Measurements from ENCODE around the gene SSTR1. TPM values are rescaled to one million over a fixed set of nuclear protein-coding genes. Genes with fewer than 3 reads are reported as not detected.

SSTR1 gene
- total RNA-seq, 1 experiment from 2014 or later = not detected

DNA sequence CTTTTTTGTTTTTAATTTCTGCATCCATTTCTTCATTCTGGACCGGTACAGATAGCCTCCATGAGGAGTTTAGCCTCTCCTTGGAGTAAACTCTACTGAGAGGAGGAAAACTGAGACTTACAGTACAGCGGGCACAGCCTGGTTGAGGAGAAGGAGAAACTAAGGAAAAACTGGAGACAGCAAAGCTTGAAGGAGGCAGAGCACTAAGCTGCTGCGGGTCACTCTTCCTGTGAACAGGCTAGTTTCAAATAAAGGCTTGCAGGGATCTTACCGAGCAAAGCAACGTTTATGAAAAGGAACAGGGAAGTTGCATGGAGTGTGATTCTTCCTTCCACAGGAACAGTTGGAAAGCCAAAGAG is 348 bp upstream of the SSTR1 start:
- Histone ChIP-seq H3K36me3 (no peaks in the 10 kb centered on the region), H3K4me3 (no peak overlapping the region), H3K9me3 (replicated peaks) (no peaks in the 10 kb centered on the region), H3K27me3 (replicated peaks) (no peaks in the 10 kb centered on the region), H3K27ac (no peak overlapping the region), H3K4me1 (replicated peaks) (no peaks in the 10 kb centered on the region)
- DNase-seq (ENCODE audit: low read depth in 1 of 2, low spot score in 2 of 2) = no peak

DNA sequence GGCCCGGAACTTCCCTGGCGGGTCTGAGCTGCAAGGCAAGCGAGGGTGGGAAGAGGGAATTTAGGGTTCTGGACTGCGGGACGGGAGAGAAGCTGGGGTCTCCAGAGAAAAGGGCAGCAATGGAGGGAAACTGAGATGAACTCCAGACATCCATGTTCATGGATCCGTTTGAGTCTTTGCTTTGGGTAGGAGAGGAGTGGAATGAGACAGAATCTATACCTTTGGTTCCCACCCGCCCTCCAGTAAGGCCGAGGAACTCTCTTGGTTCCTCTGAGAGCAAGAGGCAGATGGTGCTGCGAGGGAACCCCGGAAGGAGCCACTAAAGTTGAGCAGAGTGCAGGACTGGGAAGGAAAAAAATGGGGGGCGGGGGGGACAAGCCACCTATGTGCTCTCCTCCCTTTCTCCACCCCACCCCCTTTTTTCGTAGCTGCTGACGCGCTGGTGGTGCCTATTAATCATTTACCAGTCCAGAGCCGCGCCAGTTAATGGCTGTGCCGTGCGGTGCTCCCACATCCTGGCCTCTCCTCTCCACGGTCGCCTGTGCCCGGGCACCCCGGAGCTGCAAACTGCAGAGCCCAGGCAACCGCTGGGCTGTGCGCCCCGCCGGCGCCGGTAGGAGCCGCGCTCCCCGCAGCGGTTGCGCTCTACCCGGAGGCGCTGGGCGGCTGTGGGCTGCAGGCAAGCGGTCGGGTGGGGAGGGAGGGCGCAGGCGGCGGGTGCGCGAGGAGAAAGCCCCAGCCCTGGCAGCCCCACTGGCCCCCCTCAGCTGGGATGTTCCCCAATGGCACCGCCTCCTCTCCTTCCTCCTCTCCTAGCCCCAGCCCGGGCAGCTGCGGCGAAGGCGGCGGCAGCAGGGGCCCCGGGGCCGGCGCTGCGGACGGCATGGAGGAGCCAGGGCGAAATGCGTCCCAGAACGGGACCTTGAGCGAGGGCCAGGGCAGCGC is 1.2 kb downstream of the SSTR1 start:
- no peak overlapping the region for H3K4me3 ChIP-seq
- H3K36me3 ChIP-seq = no peaks in the 10 kb centered on the region
- H3K27me3 ChIP-seq (replicated peaks) = no peaks in the 10 kb centered on the region
- no peak overlapping the region for H3K27ac ChIP-seq
- no peaks in the 10 kb centered on the region for H3K4me1 ChIP-seq (replicated peaks)
- no peak for DNase-seq (ENCODE audit: low read depth in 1 of 2, low spot score in 2 of 2)
- no peaks in the 10 kb centered on the region for H3K9me3 ChIP-seq (replicated peaks)

DNA sequence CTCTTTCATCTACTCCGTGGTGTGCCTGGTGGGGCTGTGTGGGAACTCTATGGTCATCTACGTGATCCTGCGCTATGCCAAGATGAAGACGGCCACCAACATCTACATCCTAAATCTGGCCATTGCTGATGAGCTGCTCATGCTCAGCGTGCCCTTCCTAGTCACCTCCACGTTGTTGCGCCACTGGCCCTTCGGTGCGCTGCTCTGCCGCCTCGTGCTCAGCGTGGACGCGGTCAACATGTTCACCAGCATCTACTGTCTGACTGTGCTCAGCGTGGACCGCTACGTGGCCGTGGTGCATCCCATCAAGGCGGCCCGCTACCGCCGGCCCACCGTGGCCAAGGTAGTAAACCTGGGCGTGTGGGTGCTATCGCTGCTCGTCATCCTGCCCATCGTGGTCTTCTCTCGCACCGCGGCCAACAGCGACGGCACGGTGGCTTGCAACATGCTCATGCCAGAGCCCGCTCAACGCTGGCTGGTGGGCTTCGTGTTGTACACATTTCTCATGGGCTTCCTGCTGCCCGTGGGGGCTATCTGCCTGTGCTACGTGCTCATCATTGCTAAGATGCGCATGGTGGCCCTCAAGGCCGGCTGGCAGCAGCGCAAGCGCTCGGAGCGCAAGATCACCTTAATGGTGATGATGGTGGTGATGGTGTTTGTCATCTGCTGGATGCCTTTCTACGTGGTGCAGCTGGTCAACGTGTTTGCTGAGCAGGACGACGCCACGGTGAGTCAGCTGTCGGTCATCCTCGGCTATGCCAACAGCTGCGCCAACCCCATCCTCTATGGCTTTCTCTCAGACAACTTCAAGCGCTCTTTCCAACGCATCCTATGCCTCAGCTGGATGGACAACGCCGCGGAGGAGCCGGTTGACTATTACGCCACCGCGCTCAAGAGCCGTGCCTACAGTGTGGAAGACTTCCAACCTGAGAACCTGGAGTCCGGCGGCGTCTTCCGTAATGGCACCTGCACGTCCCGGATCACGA is 2.2 kb downstream of the SSTR1 start:
- H3K27ac ChIP-seq = no peak overlapping the region
- DNase-seq (ENCODE audit: low read depth in 1 of 2, low spot score in 2 of 2) = no peak
- H3K27me3 ChIP-seq (replicated peaks) = no peaks in the 10 kb centered on the region
- no peaks in the 10 kb centered on the region for H3K4me1 ChIP-seq (replicated peaks)
- H3K36me3 ChIP-seq = no peaks in the 10 kb centered on the region
- H3K4me3 ChIP-seq = no peak overlapping the region
- H3K9me3 ChIP-seq (replicated peaks) = no peaks in the 10 kb centered on the region

DNA sequence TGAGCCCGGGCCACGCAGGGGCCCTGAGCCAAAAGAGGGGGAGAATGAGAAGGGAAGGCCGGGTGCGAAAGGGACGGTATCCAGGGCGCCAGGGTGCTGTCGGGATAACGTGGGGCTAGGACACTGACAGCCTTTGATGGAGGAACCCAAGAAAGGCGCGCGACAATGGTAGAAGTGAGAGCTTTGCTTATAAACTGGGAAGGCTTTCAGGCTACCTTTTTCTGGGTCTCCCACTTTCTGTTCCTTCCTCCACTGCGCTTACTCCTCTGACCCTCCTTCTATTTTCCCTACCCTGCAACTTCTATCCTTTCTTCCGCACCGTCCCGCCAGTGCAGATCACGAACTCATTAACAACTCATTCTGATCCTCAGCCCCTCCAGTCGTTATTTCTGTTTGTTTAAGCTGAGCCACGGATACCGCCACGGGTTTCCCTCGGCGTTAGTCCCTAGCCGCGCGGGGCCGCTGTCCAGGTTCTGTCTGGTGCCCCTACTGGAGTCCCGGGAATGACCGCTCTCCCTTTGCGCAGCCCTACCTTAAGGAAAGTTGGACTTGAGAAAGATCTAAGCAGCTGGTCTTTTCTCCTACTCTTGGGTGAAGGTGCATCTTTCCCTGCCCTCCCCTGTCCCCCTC is 3.0 kb downstream of the SSTR1 start:
- DNase-seq (ENCODE audit: low read depth in 1 of 2, low spot score in 2 of 2) = no peak
- H3K27ac ChIP-seq = no peak overlapping the region
- no peaks in the 10 kb centered on the region for H3K36me3 ChIP-seq
- H3K9me3 ChIP-seq (replicated peaks) = no peaks in the 10 kb centered on the region
- H3K4me3 ChIP-seq = no peak overlapping the region
- no peaks in the 10 kb centered on the region for H3K27me3 ChIP-seq (replicated peaks)
- H3K4me1 ChIP-seq (replicated peaks) = no peaks in the 10 kb centered on the region

DNA sequence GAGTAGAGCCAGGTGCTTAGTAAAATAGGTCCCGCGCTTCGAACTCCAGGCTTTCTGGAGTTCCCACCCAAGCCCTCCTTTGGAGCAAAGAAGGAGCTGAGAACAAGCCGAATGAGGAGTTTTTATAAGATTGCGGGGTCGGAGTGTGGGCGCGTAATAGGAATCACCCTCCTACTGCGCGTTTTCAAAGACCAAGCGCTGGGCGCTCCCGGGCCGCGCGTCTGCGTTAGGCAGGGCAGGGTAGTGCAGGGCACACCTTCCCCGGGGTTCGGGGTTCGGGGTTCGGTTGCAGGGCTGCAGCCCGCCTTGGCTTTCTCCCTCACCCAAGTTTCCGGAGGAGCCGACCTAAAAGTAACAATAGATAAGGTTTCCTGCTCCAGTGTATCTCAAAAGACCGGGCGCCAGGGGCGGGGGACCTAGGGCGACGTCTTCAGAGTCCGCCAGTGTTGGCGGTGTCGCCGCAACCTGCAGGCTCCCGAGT is 3.6 kb downstream of the SSTR1 start:
- H3K4me3 ChIP-seq = no peak overlapping the region
- no peaks in the 10 kb centered on the region for H3K9me3 ChIP-seq (replicated peaks)
- H3K4me1 ChIP-seq (replicated peaks) = no peaks in the 10 kb centered on the region
- H3K27me3 ChIP-seq (replicated peaks) = no peaks in the 10 kb centered on the region
- H3K36me3 ChIP-seq = no peaks in the 10 kb centered on the region
- DNase-seq (ENCODE audit: low read depth in 1 of 2, low spot score in 2 of 2) = no peak
- no peak overlapping the region for H3K27ac ChIP-seq

DNA sequence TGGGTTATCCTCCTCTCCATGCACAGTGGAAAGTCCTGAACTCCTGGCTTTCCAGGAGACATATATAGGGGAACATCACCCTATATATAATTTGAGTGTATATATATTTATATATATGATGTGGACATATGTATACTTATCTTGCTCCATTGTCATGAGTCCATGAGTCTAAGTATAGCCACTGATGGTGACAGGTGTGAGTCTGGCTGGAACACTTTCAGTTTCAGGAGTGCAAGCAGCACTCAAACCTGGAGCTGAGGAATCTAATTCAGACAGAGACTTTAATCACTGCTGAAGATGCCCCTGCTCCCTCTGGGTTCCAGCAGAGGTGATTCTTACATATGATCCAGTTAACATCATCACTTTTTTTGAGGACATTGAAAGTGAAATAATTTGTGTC is 4.4 kb downstream of the SSTR1 start:
- Histone ChIP-seq H3K4me1 (replicated peaks) (no peaks in the 10 kb centered on the region), H3K36me3 (no peaks in the 10 kb centered on the region), H3K9me3 (replicated peaks) (no peaks in the 10 kb centered on the region), H3K4me3 (no peak overlapping the region), H3K27ac (no peak overlapping the region), H3K27me3 (replicated peaks) (no peaks in the 10 kb centered on the region)
- DNase-seq (ENCODE audit: low read depth in 1 of 2, low spot score in 2 of 2) = no peak

GRCh38 chr14:38213001-38213400 is 5.3 kb downstream of the SSTR1 start:
- no peak for DNase-seq (ENCODE audit: low read depth in 1 of 2, low spot score in 2 of 2)
- Histone ChIP-seq H3K9me3 (replicated peaks) (no peaks in the 10 kb centered on the region), H3K27me3 (replicated peaks) (no peaks in the 10 kb centered on the region), H3K4me3 (no peak overlapping the region), H3K27ac (no peak overlapping the region), H3K4me1 (replicated peaks) (no peaks in the 10 kb centered on the region), H3K36me3 (no peaks in the 10 kb centered on the region)

DNA sequence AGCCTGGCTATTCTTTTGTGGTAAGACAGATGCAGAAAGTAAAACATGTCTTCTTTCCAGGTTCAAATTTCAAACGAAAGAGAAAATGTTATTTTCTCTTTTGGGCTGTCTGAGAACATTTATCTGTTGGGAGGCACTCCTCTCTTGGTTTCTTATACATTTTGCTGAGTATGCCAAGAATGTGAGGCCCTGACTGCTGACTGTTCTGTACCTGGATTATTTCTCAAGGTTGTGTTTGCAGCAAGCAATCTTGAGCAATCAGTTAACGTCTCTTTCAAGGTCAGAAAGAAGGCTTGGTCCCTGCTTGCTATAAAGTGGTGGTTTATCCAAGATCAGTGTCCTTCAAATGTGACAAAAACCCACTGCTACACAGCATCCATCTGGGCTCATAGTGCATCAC is 9.8 kb downstream of the SSTR1 start:
- H3K4me3 ChIP-seq = no peak overlapping the region
- DNase-seq (ENCODE audit: low read depth in 1 of 2, low spot score in 2 of 2) = no peak
- no peaks in the 10 kb centered on the region for H3K27me3 ChIP-seq (replicated peaks)
- H3K36me3 ChIP-seq = no peaks in the 10 kb centered on the region
- no peaks in the 10 kb centered on the region for H3K9me3 ChIP-seq (replicated peaks)
- H3K4me1 ChIP-seq (replicated peaks) = no peaks in the 10 kb centered on the region
- no peak overlapping the region for H3K27ac ChIP-seq

DNA sequence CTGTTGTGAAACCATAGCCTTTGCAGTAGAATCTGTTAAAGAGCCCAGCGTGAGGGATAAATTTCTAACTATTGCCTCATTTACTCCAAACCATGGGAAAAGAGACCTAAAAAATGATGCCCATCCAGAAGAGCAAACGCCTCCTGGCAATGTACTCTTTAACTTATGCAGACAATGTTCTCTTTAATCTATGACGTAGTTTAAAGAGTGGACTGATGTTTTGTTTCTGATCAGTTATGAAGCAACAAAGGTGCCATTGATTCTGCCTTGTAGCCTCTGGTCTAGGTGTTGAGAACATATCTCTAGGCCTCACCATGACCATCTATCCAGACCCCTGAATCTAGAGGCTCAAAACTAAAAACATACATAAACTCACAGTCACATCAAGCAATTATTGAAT is 13.4 kb downstream of the SSTR1 start:
- no peaks in the 10 kb centered on the region for H3K27me3 ChIP-seq (replicated peaks)
- no peak overlapping the region for H3K4me3 ChIP-seq
- no peaks in the 10 kb centered on the region for H3K36me3 ChIP-seq
- H3K27ac ChIP-seq = no peak overlapping the region
- DNase-seq (ENCODE audit: low read depth in 1 of 2, low spot score in 2 of 2) = no peak
- no peaks in the 10 kb centered on the region for H3K4me1 ChIP-seq (replicated peaks)
- H3K9me3 ChIP-seq (replicated peaks) = no peaks in the 10 kb centered on the region

GRCh38 chr14:38224338-38224737 is 16.6 kb downstream of the SSTR1 start:
- no peak for DNase-seq (ENCODE audit: low read depth in 1 of 2, low spot score in 2 of 2)
- Histone ChIP-seq H3K27me3 (replicated peaks) (no peaks in the 10 kb centered on the region), H3K4me3 (no peak overlapping the region), H3K4me1 (replicated peaks) (no peaks in the 10 kb centered on the region), H3K27ac (no peak overlapping the region), H3K36me3 (no peaks in the 10 kb centered on the region), H3K9me3 (replicated peaks) (no peaks in the 10 kb centered on the region)

GRCh38 chr14:38225946-38226345 is 18.2 kb downstream of the SSTR1 start:
- Histone ChIP-seq H3K27me3 (replicated peaks) (no peaks in the 10 kb centered on the region), H3K36me3 (no peaks in the 10 kb centered on the region), H3K27ac (no peak overlapping the region), H3K4me1 (replicated peaks) (no peaks in the 10 kb centered on the region), H3K9me3 (replicated peaks) (no peaks in the 10 kb centered on the region), H3K4me3 (no peak overlapping the region)
- DNase-seq (ENCODE audit: low read depth in 1 of 2, low spot score in 2 of 2) = no peak

DNA sequence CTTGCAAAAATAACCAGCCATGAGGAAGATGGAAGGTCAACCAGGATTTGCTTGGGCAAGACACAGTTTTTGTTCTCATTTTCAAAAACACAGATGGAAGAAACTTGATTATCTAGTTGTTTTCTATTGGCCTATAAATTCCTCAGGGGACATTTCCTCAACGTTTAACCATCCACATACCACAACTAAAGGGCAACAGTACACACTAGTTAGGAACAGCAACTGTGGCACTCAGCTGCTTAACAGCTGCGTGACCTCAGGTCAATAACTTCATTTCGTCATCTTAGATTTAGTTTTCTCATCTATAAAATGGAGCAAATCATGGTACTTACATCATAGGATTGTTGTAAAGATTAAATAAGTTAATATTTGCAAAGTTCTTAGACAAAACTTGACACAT is 18.7 kb downstream of the SSTR1 start:
- no peaks in the 10 kb centered on the region for H3K4me1 ChIP-seq (replicated peaks)
- H3K27ac ChIP-seq = no peak overlapping the region
- no peaks in the 10 kb centered on the region for H3K36me3 ChIP-seq
- H3K4me3 ChIP-seq = no peak overlapping the region
- no peak for DNase-seq (ENCODE audit: low read depth in 1 of 2, low spot score in 2 of 2)
- H3K9me3 ChIP-seq (replicated peaks) = no peaks in the 10 kb centered on the region
- no peaks in the 10 kb centered on the region for H3K27me3 ChIP-seq (replicated peaks)

DNA sequence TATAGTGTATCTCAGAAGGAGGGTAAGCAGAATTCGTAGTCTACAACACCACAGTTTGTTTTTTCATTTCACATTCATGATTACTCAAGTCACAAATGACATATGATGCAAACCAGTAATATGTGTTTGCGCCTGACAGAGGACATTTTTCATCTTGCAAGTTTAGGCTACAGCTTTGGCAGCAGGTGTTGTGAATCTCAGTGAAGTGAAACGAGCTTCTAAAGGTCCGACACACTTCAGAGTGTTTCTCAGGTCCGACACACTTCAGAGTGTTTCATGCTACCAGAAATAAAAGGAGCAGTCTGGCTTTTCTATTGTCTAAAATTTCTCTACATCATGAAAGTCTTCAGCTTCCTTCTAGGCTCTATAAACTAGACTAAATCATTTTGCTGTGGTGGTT is 25.5 kb downstream of the SSTR1 start:
- H3K27me3 ChIP-seq (replicated peaks) = peaks cover 4% of the 10 kb centered on the region; the same call in 1 of the 2 replicates
- no peak overlapping the region for H3K27ac ChIP-seq
- no peaks in the 10 kb centered on the region for H3K9me3 ChIP-seq (replicated peaks)
- no peaks in the 10 kb centered on the region for H3K4me1 ChIP-seq (replicated peaks)
- DNase-seq (ENCODE audit: low read depth in 1 of 2, low spot score in 2 of 2) = no peak
- no peak overlapping the region for H3K4me3 ChIP-seq
- no peaks in the 10 kb centered on the region for H3K36me3 ChIP-seq

Measured in SJSA1 (cell line).